GM10248 (cell line): ENCODE results near the gene C11orf97.

Experiments
- CTCF ChIA-PET: fragments of 300-600 bp; sonication (Branson Sonifier 250); formaldehyde crosslinking; extraction: SDS; loops from one replicate; lab custom pipeline; 2021; ENCODE audit warnings: antibody characterized with exemption; lab: Yijun Ruan, JAX
- POLR2A ChIA-PET: fragments of 350-650 bp; sonication (Branson Sonifier 250); formaldehyde crosslinking; extraction: SDS; loops from one replicate; lab custom pipeline; 2020; ENCODE audit warnings: antibody characterized with exemption; lab: Yijun Ruan, JAX
- DNase-seq: peaks from one replicate; pipeline ENCODE4 v3.0.0; 2012; ENCODE audit errors: extremely low spot score
- CTCF ChIP-seq: IDR thresholded peaks from 2 replicates; pipeline ENCODE4 v1.5.1; 2012; ENCODE audit warnings: mild to moderate bottlenecking, low read depth; ENCODE audit errors: extremely low read depth, missing control alignments, control extremely low read depth

C11orf97 gene

DNA sequence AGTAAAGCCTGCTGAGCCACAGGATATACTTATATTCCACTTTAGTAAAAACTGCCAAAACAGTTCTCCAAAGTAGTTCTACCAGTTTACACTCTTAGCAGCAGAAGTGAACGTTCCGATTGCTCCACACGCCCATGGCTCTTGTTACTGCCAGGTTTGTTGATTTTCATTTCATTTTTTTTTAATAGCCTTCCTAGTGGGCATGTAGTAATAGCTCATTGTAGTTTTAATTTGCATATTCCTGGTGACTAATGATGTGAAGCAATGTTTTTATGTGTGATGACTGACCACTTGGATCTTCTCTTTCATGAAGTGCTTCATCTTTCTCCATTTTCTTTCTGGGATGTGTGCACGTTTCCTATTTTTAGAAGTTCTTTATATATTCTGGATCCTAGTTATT lies 4.8 kb upstream of the C11orf97 start:
- ChIA-PET CTCF (interaction anchor here (0.9 to 3.6 kb wide), 8 partner anchors 10 to 612 kb away, joined by 3 to 16 read pairs (median 7); no protein-coding TSS in a partner anchor), POLR2A (no interaction called here)
- no peak for TF ChIP-seq CTCF
- DNase-seq: no peak

- TF ChIP-seq CTCF: no peak
- ChIA-PET POLR2A (no interaction called here), CTCF (interaction anchor here (0.7 to 1.6 kb wide), 6 partner anchors 9 to 330 kb away, joined by 3 to 6 read pairs (median 4); no protein-coding TSS in a partner anchor)
- no peak for DNase-seq
These were observed 830 bp downstream of the C11orf97 start for GRCh38 chr11:94513091-94513490.

DNA sequence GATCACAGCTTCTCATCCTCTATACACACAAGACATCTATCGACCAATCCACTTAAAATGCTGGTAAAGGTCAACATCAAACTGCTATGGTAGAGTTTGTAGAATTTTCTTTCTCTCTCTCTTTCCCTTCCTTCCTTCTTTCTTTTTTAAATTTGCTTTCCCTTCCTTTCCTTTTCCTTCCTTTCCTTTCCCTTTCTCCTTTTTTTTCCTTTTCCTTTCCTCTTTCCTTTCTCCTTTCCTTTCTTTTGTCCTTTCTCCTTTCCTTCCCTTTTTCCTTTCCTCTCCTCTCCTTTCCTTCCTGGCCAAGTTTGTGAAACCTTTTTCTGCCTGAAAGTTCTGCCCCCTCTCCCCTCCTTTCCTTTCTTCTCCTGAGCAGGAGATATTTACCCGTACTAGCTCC lies 3.1 kb downstream of the C11orf97 start:
- no peak for TF ChIP-seq CTCF
- POLR2A ChIA-PET: no interaction called here
- CTCF ChIA-PET: interaction anchor here (0.8 to 1.8 kb wide), 3 partner anchors 16 to 87 kb away, joined by 4 read pairs; no protein-coding TSS in a partner anchor
- no peak for DNase-seq

DNA sequence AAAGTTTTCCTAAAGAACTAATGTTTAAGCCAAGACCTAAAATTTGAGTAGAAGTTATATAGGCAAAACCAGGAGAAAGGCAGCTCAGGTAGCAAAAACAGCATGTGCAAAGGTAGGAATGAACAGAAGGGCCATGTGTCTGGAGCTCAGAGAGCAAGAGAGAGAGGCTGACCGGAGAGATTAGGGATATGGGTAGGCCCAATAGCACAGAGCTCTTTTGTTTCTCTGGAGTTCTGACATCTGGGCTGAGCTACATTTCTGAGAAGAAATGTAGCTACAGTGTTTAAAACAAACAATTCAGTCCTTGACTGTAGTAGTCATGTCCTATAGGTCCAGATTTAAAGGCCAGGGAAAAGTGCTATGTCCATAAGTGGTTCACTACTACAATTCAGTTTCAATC lies 4.5 kb downstream of the C11orf97 start:
- ChIA-PET CTCF (interaction anchor here (0.8 to 3.6 kb wide), 15 partner anchors 9 to 634 kb away, joined by 3 to 14 read pairs (median 5); no protein-coding TSS in a partner anchor), POLR2A (no interaction called here)
- DNase-seq: no peak
- no peak for TF ChIP-seq CTCF

GRCh38 chr11:94518300-94518699 lies 6.0 kb downstream of the C11orf97 start:
- ChIA-PET POLR2A (no interaction called here), CTCF (interaction anchor here (1.0 to 3.6 kb wide), 11 partner anchors 8 to 335 kb away, joined by 3 to 14 read pairs (median 5); no protein-coding TSS in a partner anchor)
- no peak for TF ChIP-seq CTCF
- no peak for DNase-seq

GRCh38 chr11:94519478-94520084 lies 7.3 kb downstream of the C11orf97 start:
- CTCF ChIA-PET: interaction anchor here (0.8 to 3.6 kb wide), 26 partner anchors 9 to 614 kb away, joined by 3 to 14 read pairs (median 4); no protein-coding TSS in a partner anchor
- POLR2A ChIA-PET: no interaction called here
- peak; percentile 49 for TF ChIP-seq CTCF
- DNase-seq: peak; percentile 34
